Thyroid gland (tissue), 4 donors: ENCODE data around the gene ANKRD60. TPM values are rescaled to one million over a fixed set of nuclear protein-coding genes. Genes with fewer than 3 reads are reported as not detected.

Experiments used
- DNase-seq, 2 donors: peaks; one replicate each; pipeline ENCODE4 v3.0.0-alpha.2; 2019
- H3K27ac ChIP-seq, 3 donors: fragments of 200-600 bp; sonication (generic); 1 replicate in 2 of 3; 2 replicates in 1 of 3; pipeline ENCODE4 v1.5.1; 2016 to 2019; ENCODE audit warnings: mild to moderate bottlenecking in 1 of 3, moderate library complexity in 1 of 3
- H3K27me3 ChIP-seq: fragments of 200-600 bp; sonication (generic); one replicate; pipeline ENCODE4 v1.5.1; 2019
- H3K36me3 ChIP-seq, 2 donors: fragments of 200-600 bp; sonication (generic); one replicate each; pipeline ENCODE4 v1.5.1; 2016 to 2019
- H3K4me1 ChIP-seq, 2 donors: fragments of 200-600 bp; sonication (generic); one replicate each; pipeline ENCODE4 v1.5.1; 2017 to 2019
- H3K4me3 ChIP-seq, 3 donors: fragments of 200-600 bp; sonication (generic); replicated peaks in 1 of 3; 1 replicate in 2 of 3; 2 replicates in 1 of 3; pipeline ENCODE4 v1.5.1; 2016; ENCODE audit warnings: mild to moderate bottlenecking in 1 of 3
- H3K9me3 ChIP-seq: fragments of 200-600 bp; sonication (generic); one replicate; pipeline ENCODE4 v1.5.1; 2017
- POLR2A ChIP-seq, 2 donors: fragments of 450-650 bp; IDR thresholded peaks; one replicate each; pipeline ENCODE4 v1.6.1; 2017; ENCODE audit warnings: antibody characterized with exemption in 2 of 2, mild to moderate bottlenecking in 2 of 2, moderate library complexity in 1 of 2
- WGBS, 2 donors: methylation state at CpG; one replicate each; pipeline ENCODE4 v1.1.5; 2017; 5-methylcytosine and 5-hydroxymethylcytosine counted together
- intact Hi-C: fragments of 100-400 bp; cut with DNase I; formaldehyde crosslinking; loops from one replicate; pipeline ENCODE4 v1.15.1; 2023
- total RNA-seq, 4 donors: library from RNA; depleted of rRNA; stranded (reverse); fragments of >200 nt; gene quantifications; one replicate each; pipeline ENCODE4 v1.2.3, GENCODE V29; 2016
- TF ChIP-seq, protein P1 (sequence below), 6 experiments: fragments of 200-600 bp in 3 of 6; fragments of 450-650 bp in 3 of 6; sonication (generic) in 3 of 6; IDR thresholded peaks; one replicate each; pipeline ENCODE4 v1.5.1; 2016 to 2019; ENCODE audit warnings: antibody characterized with exemption in 6 of 6, mild to moderate bottlenecking in 2 of 6, inconsistent platforms in 1 of 6, moderate library complexity in 1 of 6

Gene ANKRD60
- total RNA-seq, 4 donors from 2014 or later: not detected

DNA sequence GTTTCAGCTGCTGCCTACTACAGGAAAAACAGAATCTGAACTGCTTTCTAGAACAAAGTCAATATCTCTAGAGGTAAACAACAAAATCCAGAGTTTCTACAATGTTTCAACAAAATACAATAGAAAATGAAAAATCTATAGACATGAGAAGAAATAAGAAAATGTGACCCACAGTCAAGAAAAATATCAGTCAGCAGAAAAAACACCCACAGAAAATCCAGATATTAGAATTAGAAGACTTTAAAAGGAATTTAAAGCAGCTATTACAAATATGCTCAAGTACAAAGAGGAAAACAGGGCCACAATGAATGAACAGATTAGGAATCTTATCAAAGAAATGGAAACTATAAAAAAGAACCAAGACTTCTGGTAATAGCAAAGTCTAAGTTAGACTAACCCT is 26.4 kb upstream of the ANKRD60 start:
- TF ChIP-seq, protein P1, sequence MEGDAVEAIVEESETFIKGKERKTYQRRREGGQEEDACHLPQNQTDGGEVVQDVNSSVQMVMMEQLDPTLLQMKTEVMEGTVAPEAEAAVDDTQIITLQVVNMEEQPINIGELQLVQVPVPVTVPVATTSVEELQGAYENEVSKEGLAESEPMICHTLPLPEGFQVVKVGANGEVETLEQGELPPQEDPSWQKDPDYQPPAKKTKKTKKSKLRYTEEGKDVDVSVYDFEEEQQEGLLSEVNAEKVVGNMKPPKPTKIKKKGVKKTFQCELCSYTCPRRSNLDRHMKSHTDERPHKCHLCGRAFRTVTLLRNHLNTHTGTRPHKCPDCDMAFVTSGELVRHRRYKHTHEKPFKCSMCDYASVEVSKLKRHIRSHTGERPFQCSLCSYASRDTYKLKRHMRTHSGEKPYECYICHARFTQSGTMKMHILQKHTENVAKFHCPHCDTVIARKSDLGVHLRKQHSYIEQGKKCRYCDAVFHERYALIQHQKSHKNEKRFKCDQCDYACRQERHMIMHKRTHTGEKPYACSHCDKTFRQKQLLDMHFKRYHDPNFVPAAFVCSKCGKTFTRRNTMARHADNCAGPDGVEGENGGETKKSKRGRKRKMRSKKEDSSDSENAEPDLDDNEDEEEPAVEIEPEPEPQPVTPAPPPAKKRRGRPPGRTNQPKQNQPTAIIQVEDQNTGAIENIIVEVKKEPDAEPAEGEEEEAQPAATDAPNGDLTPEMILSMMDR (IDR thresholded peaks at IDR 0.05): no peak
- no peak for TF ChIP-seq POLR2A (IDR thresholded peaks at IDR 0.05)
- intact Hi-C loops: no loop called here
- H3K4me1 ChIP-seq: no peaks in the 10 kb centered on the region
- H3K27me3 ChIP-seq: no peaks in the 10 kb centered on the region
- H3K4me3 ChIP-seq: no peak overlapping the region
- no peak for DNase-seq
- no peak overlapping the region for H3K27ac ChIP-seq
- no peaks in the 10 kb centered on the region for H3K9me3 ChIP-seq
- peaks cover 0 to 3% of the 10 kb centered on the region in 2 donors for H3K36me3 ChIP-seq

DNA sequence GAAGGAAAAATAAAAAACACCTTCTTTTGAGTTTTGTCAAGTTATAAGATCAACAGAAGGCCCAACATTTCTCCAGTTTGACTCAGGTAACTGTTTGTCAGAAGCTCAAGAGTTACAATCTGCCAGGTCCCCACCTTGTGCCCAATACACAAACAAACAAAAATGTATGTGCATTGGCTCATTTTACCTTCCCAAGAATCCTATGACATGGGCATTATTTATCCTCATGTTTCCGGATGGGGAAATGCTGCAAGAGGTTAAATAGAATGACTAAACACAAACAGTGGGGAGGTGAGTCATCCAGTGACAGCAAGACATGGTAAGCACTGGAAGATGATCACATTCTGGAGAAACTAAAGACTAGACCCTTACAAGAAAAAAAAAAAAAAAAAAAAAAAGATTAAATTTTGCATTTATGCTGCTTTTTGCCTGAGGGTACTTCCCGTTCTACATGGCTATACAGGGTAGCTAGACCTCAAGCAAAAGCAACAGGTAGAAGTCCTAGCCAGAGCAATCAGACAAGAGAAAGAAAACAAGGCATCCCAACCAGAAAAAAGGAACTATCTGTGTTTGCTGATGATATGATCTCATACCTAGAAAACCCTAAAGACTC is 23.6 kb upstream of the ANKRD60 start:
- H3K27me3 ChIP-seq: no peaks in the 10 kb centered on the region
- no peak overlapping the region for H3K4me3 ChIP-seq
- no peak for DNase-seq
- H3K27ac ChIP-seq: no peak overlapping the region
- no peaks in the 10 kb centered on the region for H3K4me1 ChIP-seq
- intact Hi-C loops: no loop called here
- H3K9me3 ChIP-seq: no peaks in the 10 kb centered on the region
- WGBS, 2 donors: 85 to 87% methylated on average over 2 of the region's 2 CpGs
- peaks cover 4 to 5% of the 10 kb centered on the region in 2 donors for H3K36me3 ChIP-seq
- TF ChIP-seq, protein P1 (IDR thresholded peaks at IDR 0.05): no peak
- no peak for TF ChIP-seq POLR2A (IDR thresholded peaks at IDR 0.05)

DNA sequence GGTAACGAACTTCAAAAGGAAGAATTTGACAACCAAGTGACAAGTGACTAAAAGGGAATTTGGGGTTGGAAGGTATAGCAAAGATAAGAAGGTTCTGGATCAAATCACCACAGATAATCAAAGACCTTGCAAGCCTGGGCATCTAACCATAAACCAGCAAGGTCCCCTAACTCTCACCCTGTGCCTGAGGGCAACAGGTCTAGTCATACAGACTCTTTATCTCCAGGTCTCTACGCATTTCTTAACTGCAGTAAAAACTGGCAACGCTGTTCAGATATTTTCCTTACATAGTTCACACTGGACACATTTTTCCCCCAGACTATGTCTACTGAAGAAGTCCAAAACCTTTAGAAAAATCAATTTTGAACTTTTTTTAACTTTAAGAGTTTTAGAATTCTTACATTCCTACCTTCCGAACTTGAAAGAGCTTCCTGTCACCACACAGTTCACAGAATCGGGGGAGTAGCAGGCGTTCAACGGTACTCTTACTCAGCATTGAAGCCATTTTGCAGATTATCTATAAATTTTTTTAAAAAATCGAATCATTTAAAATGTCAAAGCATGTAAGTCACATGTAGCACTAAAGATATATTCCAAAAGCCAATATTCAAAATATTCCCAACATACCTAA is 23.0 kb upstream of the ANKRD60 start:
- TF ChIP-seq, protein P1 (IDR thresholded peaks at IDR 0.05): no peak
- no peak for TF ChIP-seq POLR2A (IDR thresholded peaks at IDR 0.05)
- Histone ChIP-seq H3K4me1 (no peaks in the 10 kb centered on the region), H3K4me3 (no peak overlapping the region), H3K27me3 (no peaks in the 10 kb centered on the region), H3K36me3 (peaks cover 5% of the 10 kb centered on the region in 2 donors), H3K27ac (no peak overlapping the region), H3K9me3 (no peaks in the 10 kb centered on the region)
- WGBS, 2 donors: 89 to 96% methylated on average over 8 of the region's 8 CpGs
- intact Hi-C loops: no loop called here
- no peak for DNase-seq

DNA sequence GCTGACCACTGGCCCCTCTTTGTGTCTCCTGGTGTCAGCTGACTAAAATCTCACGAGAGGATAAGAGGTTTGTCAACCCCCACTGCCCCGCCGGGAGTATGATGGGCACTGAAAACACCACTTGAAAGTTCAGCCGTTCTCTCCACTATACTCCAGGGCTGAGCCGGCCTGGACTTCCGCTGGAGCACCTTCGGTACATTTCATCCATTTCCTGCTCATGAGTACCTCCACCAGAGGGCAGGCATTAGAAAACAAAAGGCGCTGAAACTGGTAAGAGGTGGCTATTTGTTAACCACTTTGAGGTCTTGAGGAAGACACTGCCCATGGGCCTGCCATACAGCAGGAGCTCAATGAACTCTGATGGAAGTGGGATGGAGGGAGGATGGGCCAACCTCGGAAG is 17.9 kb upstream of the ANKRD60 start:
- 45% methylated on average over 7 to 9 of the region's 9 CpGs for WGBS, 2 donors
- Histone ChIP-seq H3K9me3 (no peaks in the 10 kb centered on the region), H3K36me3 (peaks cover 24 to 34% of the 10 kb centered on the region in 2 donors), H3K27me3 (no peaks in the 10 kb centered on the region), H3K4me1 (no peaks in the 10 kb centered on the region), H3K27ac (no peak overlapping the region), H3K4me3 (no peak overlapping the region)
- TF ChIP-seq POLR2A (IDR thresholded peaks at IDR 0.05): no peak
- TF ChIP-seq, protein P1 (IDR thresholded peaks at IDR 0.05): peak in 3 of 6 experiments; percentile 14 to 30 (median 21)
- intact Hi-C loops: no loop called here
- DNase-seq: peak; percentile 27 to 30

DNA sequence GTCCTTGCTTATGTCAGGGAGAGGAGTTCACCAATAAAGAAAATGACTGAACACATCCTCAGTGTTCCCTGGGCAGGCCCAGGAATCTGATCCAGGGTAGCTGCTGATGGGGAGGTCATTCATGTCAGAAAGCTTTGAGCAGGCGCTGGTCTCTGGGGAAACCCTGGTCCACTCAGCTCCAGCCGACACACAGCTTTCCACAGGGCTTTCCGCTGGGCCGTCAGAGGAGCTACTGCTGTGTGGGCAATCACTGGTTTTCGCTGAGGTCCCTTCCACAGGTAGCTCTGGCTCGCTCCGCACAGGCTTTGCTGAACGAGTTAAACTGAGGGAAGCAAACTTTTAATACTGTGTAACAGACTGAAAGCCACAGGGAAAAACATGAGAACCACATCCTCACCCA is 17.5 kb upstream of the ANKRD60 start:
- Histone ChIP-seq H3K27me3 (no peaks in the 10 kb centered on the region), H3K27ac (no peak overlapping the region), H3K4me3 (no peak overlapping the region), H3K4me1 (no peaks in the 10 kb centered on the region), H3K36me3 (peaks cover 24 to 34% of the 10 kb centered on the region in 2 donors), H3K9me3 (no peaks in the 10 kb centered on the region)
- intact Hi-C loops: no loop called here
- 95 to 96% methylated on average over 7 to 8 of the region's 8 CpGs for WGBS, 2 donors
- no peak for TF ChIP-seq POLR2A (IDR thresholded peaks at IDR 0.05)
- TF ChIP-seq, protein P1 (IDR thresholded peaks at IDR 0.05): no peak
- DNase-seq: no peak
